RWPE1 (cell line): Measurements from ENCODE around the gene F2RL1.

Experiments used
- CTCF ChIA-PET: fragments of 350-600 bp; sonication (Branson Sonifier 250); formaldehyde crosslinking; extraction: SDS; loops from one replicate; lab custom pipeline; 2021; lab: Yijun Ruan, JAX
- POLR2A ChIA-PET: fragments of 400-600 bp; formaldehyde crosslinking; extraction: SDS; loops from one replicate; lab custom pipeline; 2020; ENCODE audit warnings: antibody characterized with exemption; ENCODE audit not compliant: low non-redundant PET; lab: Yijun Ruan, JAX
- DNase-seq: peaks from one replicate; pipeline ENCODE4 v3.0.0; 2012; ENCODE audit warnings: low spot score
- H3K27ac ChIP-seq: fragments of 450-650 bp; 2 replicates; pipeline ENCODE4 v1.5.1; 2017
- CTCF ChIP-seq: fragments of 450-650 bp; conservative IDR thresholded peaks from 2 replicates; pipeline ENCODE4 v1.5.1; 2017; ENCODE audit warnings: low read depth, mild to moderate bottlenecking

The F2RL1 gene

GRCh38 chr5:76791461-76791860 is 27.4 kb upstream of the F2RL1 start:
- no peak for DNase-seq
- ChIA-PET POLR2A (no interaction called here), CTCF (interaction anchor here (0.6 kb wide), 1 partner anchor 22 kb away, joined by 3 read pairs; no protein-coding TSS in a partner anchor)
- peak overlapping the region; percentile 75; the same call in 1 of the 2 replicates for H3K27ac ChIP-seq
- TF ChIP-seq CTCF: no peak

GRCh38 chr5:76794871-76795270 is 24.0 kb upstream of the F2RL1 start:
- POLR2A ChIA-PET: no interaction called here
- TF ChIP-seq CTCF: no peak
- DNase-seq: no peak
- CTCF ChIA-PET: interaction anchor here (0.6 to 1.0 kb wide), 2 partner anchors 20 to 337 kb away, joined by 3 to 4 read pairs; no protein-coding TSS in a partner anchor
- peak overlapping the region; percentile 80 for H3K27ac ChIP-seq

GRCh38 chr5:76799588-76799987 is 19.2 kb upstream of the F2RL1 start:
- no peak for TF ChIP-seq CTCF
- POLR2A ChIA-PET: no interaction called here
- CTCF ChIA-PET: interaction anchor here (1.4 kb wide), 1 partner anchor 84 kb away, joined by 6 read pairs; no protein-coding TSS in a partner anchor

GRCh38 chr5:76800579-76800978 is 18.3 kb upstream of the F2RL1 start:
- H3K27ac ChIP-seq: peak overlapping the region; percentile 86
- CTCF ChIA-PET: interaction anchor here (1.4 kb wide), 1 partner anchor 85 kb away, joined by 6 read pairs; no protein-coding TSS in a partner anchor

More at GRCh38 chr5:76799588-76799987, 19.2 kb upstream of the F2RL1 start:
- no peak for DNase-seq
- no peak overlapping the region; the same call in 1 of the 2 replicates for H3K27ac ChIP-seq

GRCh38 chr5:76801159-76801802 is 17.5 kb upstream of the F2RL1 start:
- POLR2A ChIA-PET: interaction anchor here (0.6 kb wide), 1 partner anchor 1387 kb away, joined by 3 read pairs; no protein-coding TSS in a partner anchor
- peak; percentile 57 for DNase-seq
- peak overlapping the region; percentile 86 for H3K27ac ChIP-seq

More at GRCh38 chr5:76800579-76800978, 18.3 kb upstream of the F2RL1 start:
- no peak for DNase-seq
- no peak for TF ChIP-seq CTCF
- POLR2A ChIA-PET: no interaction called here

More at GRCh38 chr5:76801159-76801802, 17.5 kb upstream of the F2RL1 start:
- TF ChIP-seq CTCF: no peak
- CTCF ChIA-PET: interaction anchor here (1.2 kb wide), 1 partner anchor 15 kb away, joined by 3 read pairs; no protein-coding TSS in a partner anchor
